HepG2 (cell line): ENCODE results near the gene FMO1. TPM values are rescaled to one million over a fixed set of nuclear protein-coding genes. Genes with fewer than 3 reads are reported as not detected.

ENCODE experiments used
- ATAC-seq: fragments of 200-7000 bp; cut with Tn5 transposase; 3 replicates; pipeline ENCODE4 v1.9.1; 2020; ENCODE audit warnings: mild to moderate bottlenecking, moderate library complexity
- BruUV-seq: library from RNA; stranded (reverse); fragments of 400-500 nt; replicated peaks from 2 replicates; lab custom pipeline; 2021; lab: Mats Ljungman, UMichigan
- CTCF ChIA-PET: fragments of 300-600 bp; formaldehyde crosslinking; extraction: SDS; loops from one replicate; lab custom pipeline; 2021; ENCODE audit warnings: low total read pairs, inconsistent platforms, low intra/inter-chr PET ratio; lab: Yijun Ruan, JAX
- POLR2A ChIA-PET: fragments of 350-600 bp; sonication (Branson Sonifier 250); formaldehyde crosslinking; loops from one replicate; lab custom pipeline; 2020; ENCODE audit warnings: antibody characterized with exemption, inconsistent platforms; lab: Yijun Ruan, JAX
- DNase-seq: peaks from one replicate; pipeline ENCODE4 v3.0.0-alpha.2; 2015; ENCODE audit warnings: low spot score
- FAIRE-seq: peaks from 3 replicates; lab custom pipeline; 2011; peaks lifted over from hg19 to GRCh38; lab: Jason Lieb, UNC
- H2AFZ ChIP-seq: one replicate; pipeline ENCODE4 v1.6.1; 2011; ENCODE audit warnings: low read length, inconsistent platforms
- H3K27ac ChIP-seq: fragments of 300-600 bp; 3 replicates; pipeline ENCODE4 v1.8.0; 2011; ENCODE audit warnings: mixed run types, mild to moderate bottlenecking, mixed read lengths, low read length, inconsistent platforms; ENCODE audit not compliant: insufficient read depth; ENCODE audit errors: extremely low read length
- H3K27me3 ChIP-seq, 2 experiments: fragments of 200-600 bp in 1 of 2; 2 replicates in 1 of 2; 3 replicates in 1 of 2; pipeline versions ENCODE4 v1.6.0 to v1.8.0; 2011; ENCODE audit warnings: low read length in 2 of 2, mild to moderate bottlenecking in 2 of 2, moderate library complexity in 2 of 2, inconsistent platforms in 1 of 2; ENCODE audit not compliant: insufficient read depth in 2 of 2, control insufficient read depth in 1 of 2
- H3K36me3 ChIP-seq, 2 experiments: fragments of 200-600 bp in 1 of 2; replicated peaks in 1 of 2; 2 replicates in 1 of 2; 3 replicates in 1 of 2; pipeline versions ENCODE4 v1.5.1 to v1.8.0; 2011; ENCODE audit warnings: low read length in 2 of 2, inconsistent platforms in 1 of 2; ENCODE audit not compliant: insufficient read depth in 2 of 2, control insufficient read depth in 1 of 2
- H3K4me1 ChIP-seq: 2 replicates; pipeline ENCODE4 v1.5.1; 2012; ENCODE audit warnings: low read length, inconsistent platforms; ENCODE audit not compliant: insufficient read depth
- H3K4me2 ChIP-seq: 2 replicates; pipeline ENCODE4 v1.6.0; 2011; ENCODE audit warnings: low read depth, low read length, inconsistent platforms
- H3K4me3 ChIP-seq, 3 experiments: fragments of 200-600 bp in 1 of 3; sonication (generic), shearing (Covaris generic) in 1 of 3; replicated peaks in 1 of 3; 2 replicates each; pipeline ENCODE4 v1.5.1; 2011 to 2016; ENCODE audit warnings: low read length in 3 of 3, inconsistent platforms in 2 of 3, low read depth in 2 of 3, mild to moderate bottlenecking in 2 of 3, control low read depth in 1 of 3, mixed read lengths in 1 of 3; ENCODE audit not compliant: insufficient read depth in 1 of 3
- H3K79me2 ChIP-seq: one replicate; pipeline ENCODE4 v1.6.1; 2011; ENCODE audit warnings: low read length, inconsistent platforms; ENCODE audit not compliant: insufficient read depth
- H3K9ac ChIP-seq: 2 replicates; pipeline ENCODE4 v1.6.0; 2011; ENCODE audit warnings: mild to moderate bottlenecking, low read depth, low read length, inconsistent platforms; ENCODE audit not compliant: insufficient read depth
- H3K9me3 ChIP-seq: 2 replicates; pipeline ENCODE4 v1.5.1; 2012; ENCODE audit warnings: mild to moderate bottlenecking, low read length
- H4K20me1 ChIP-seq: 2 replicates; pipeline ENCODE4 v1.6.0; 2011; ENCODE audit warnings: inconsistent platforms, mild to moderate bottlenecking, low read length, moderate library complexity; ENCODE audit not compliant: insufficient read depth
- CCAR2 ChIP-seq: fragments of 200-400 bp; formaldehyde crosslinking; optimal IDR thresholded peaks from 2 replicates; pipeline ENCODE3; 2018; ENCODE audit warnings: low read depth, mild to moderate bottlenecking, low read length, moderate library complexity
- FOXM1 ChIP-seq: sonication (generic); formaldehyde crosslinking; IDR thresholded peaks from 2 replicates; pipeline ENCODE4 v1.5.0; 2020; ENCODE audit warnings: missing genetic modification reagents
- GTF3A ChIP-seq: sonication (generic); formaldehyde crosslinking; conservative IDR thresholded peaks from 2 replicates; pipeline ENCODE4 v1.4.0; 2020; ENCODE audit warnings: mild to moderate bottlenecking, missing genetic modification reagents
- MYPOP ChIP-seq: sonication (generic); formaldehyde crosslinking; IDR thresholded peaks from 2 replicates; pipeline ENCODE4 v1.8.1; 2023; ENCODE audit warnings: mild to moderate bottlenecking, moderate library complexity, missing genetic modification reagents
- MZF1 ChIP-seq: sonication (generic); formaldehyde crosslinking; IDR thresholded peaks from 2 replicates; pipeline ENCODE4 v1.8.1; 2023; ENCODE audit warnings: mild to moderate bottlenecking, missing genetic modification reagents, borderline replicate concordance
- RAD21 ChIP-seq: fragments of 450-650 bp; formaldehyde crosslinking; IDR thresholded peaks from 2 replicates; pipeline ENCODE4 v1.5.0; 2020; ENCODE audit warnings: mild to moderate bottlenecking
- SMC3 ChIP-seq: IDR thresholded peaks from 2 replicates; pipeline ENCODE4 v1.6.1; 2011; ENCODE audit warnings: low read length, improper control_type of control experiment
- SRSF4 ChIP-seq: fragments of 200-400 bp; formaldehyde crosslinking; IDR thresholded peaks from one replicate; pipeline ENCODE4 v1.6.1; 2018; ENCODE audit warnings: mild to moderate bottlenecking, low read depth, low read length, moderate library complexity; ENCODE audit not compliant: poor library complexity, severe bottlenecking
- SRY ChIP-seq: sonication (generic); formaldehyde crosslinking; IDR thresholded peaks from 2 replicates; pipeline ENCODE4 v1.8.0; 2022; ENCODE audit warnings: mild to moderate bottlenecking, missing genetic modification reagents
- TEAD2 ChIP-seq: sonication (generic); formaldehyde crosslinking; IDR thresholded peaks from 2 replicates; pipeline ENCODE4 v1.9.0; 2021; ENCODE audit warnings: missing genetic modification reagents
- ZNF354B ChIP-seq: sonication (generic); formaldehyde crosslinking; IDR thresholded peaks from 2 replicates; pipeline ENCODE4 v1.8.0; 2022; ENCODE audit warnings: mild to moderate bottlenecking, missing genetic modification reagents
- ZNF572 ChIP-seq: sonication (generic); formaldehyde crosslinking; IDR thresholded peaks from 2 replicates; pipeline ENCODE4 v1.5.1; 2020; ENCODE audit warnings: mild to moderate bottlenecking, missing genetic modification reagents
- ZNF709 ChIP-seq: sonication (generic); formaldehyde crosslinking; IDR thresholded peaks from 2 replicates; pipeline ENCODE4 v1.5.0; 2020; ENCODE audit warnings: mild to moderate bottlenecking, missing genetic modification reagents
- ZNF776 ChIP-seq: sonication (generic); formaldehyde crosslinking; IDR thresholded peaks from 2 replicates; pipeline ENCODE4 v1.4.0; 2020; ENCODE audit warnings: mild to moderate bottlenecking, missing genetic modification reagents
- ZNF782 ChIP-seq: sonication (generic); formaldehyde crosslinking; IDR thresholded peaks from 2 replicates; pipeline ENCODE4 v1.4.0; 2020; ENCODE audit warnings: missing genetic modification reagents, mild to moderate bottlenecking, borderline replicate concordance
- WGBS: methylation state at CpG from one replicate; pipeline ENCODE4 v1.1.6; 2017; ENCODE audit warnings: low lambda C conversion rate; 5-methylcytosine and 5-hydroxymethylcytosine counted together
- in situ Hi-C: cut with HindIII; loops from 2 replicates; pipeline ENCODE4 v1.10.0; 2017; ENCODE audit warnings: low pct_unique_long_range_greater_than_20kb; ENCODE audit not compliant: extremely low pct_ligation_motif_present
- intact Hi-C: fragments of 100-400 bp; cut with micrococcal nuclease; formaldehyde crosslinking; loops from one replicate; pipeline ENCODE4 v1.10.0; 2022; ENCODE audit not compliant: unreplicated experiment
- polyA plus RNA-seq, 8 experiments: library from polyadenylated mRNA; depleted of rRNA in 3 of 8; stranded (reverse) in 7 of 8; unstranded in 1 of 8; fragments of >200 nt; fragmentation: Illumina TruSeq in 4 of 8; extraction: Trizol in 4 of 8; gene quantifications; 2 replicates each; pipeline versions ENCODE4 v1.2.1 to v1.2.3, GENCODE V29; 2011 to 2016; ENCODE audit warnings: low read depth in 4 of 8, missing spikeins in 1 of 8, mixed read lengths in 1 of 8; ENCODE audit not compliant: insufficient read depth in 1 of 8
- total RNA-seq, 5 experiments: library from RNA; depleted of rRNA; stranded (reverse); fragments of >200 nt; fragmentation: Illumina TruSeq; extraction: Trizol; gene quantifications; 2 replicates each; pipeline ENCODE4 v1.2.3, GENCODE V29; 2016; ENCODE audit warnings: low read depth in 1 of 5

Gene FMO1
- total and polyA plus RNA-seq, 2 of the 13 experiments (the other 11 are each of a cell fraction or from before 2014, with no cell fraction given) = not detected

GRCh38 chr1:171218661-171219060, 29.6 kb upstream of the FMO1 start:
- intact Hi-C loops (no loop called here), in situ Hi-C loops (no loop called here)
- ChIA-PET CTCF (no interaction called here), POLR2A (no interaction called here)
- TF ChIP-seq ZNF776 (CRISPR knock-in tag) (no peak), MZF1 (CRISPR knock-in tag) (no peak), ZNF709 (no peak), FOXM1 (CRISPR knock-in tag) (no peak), MYPOP (CRISPR knock-in tag) (no peak), SRY (CRISPR knock-in tag) (no peak), SMC3 (no peak), CCAR2 (no peak), TEAD2 (CRISPR knock-in tag) (no peak), RAD21 (no peak), ZNF572 (CRISPR knock-in tag) (no peak), ZNF782 (CRISPR knock-in tag) (no peak), SRSF4 (no peak), GTF3A (CRISPR knock-in tag) (no peak), ZNF354B (no peak)
- no peak overlapping the region for H3K4me2 ChIP-seq
- no peaks in the 10 kb centered on the region for H3K79me2 ChIP-seq
- ATAC-seq (no peak), FAIRE-seq (no peak), DNase-seq (no peak)
- H3K9ac ChIP-seq = no peak overlapping the region
- WGBS = 60% methylated on average over 1 of the region's 1 CpG
- no peak overlapping the region for H2AFZ ChIP-seq
- no TSS peak for BruUV-seq
- H3K36me3 ChIP-seq = no peaks in the 10 kb centered on the region
- H3K9me3 ChIP-seq = no peaks in the 10 kb centered on the region
- no peaks in the 10 kb centered on the region for H3K27me3 ChIP-seq
- H3K4me1 ChIP-seq = no peaks in the 10 kb centered on the region
- no peak overlapping the region for H3K27ac ChIP-seq
- no peaks in the 10 kb centered on the region for H4K20me1 ChIP-seq
- no peak overlapping the region for H3K4me3 ChIP-seq
